Osteoblast (primary cell): ENCODE data around the gene ADPRM. TPM values are rescaled to one million over a fixed set of nuclear protein-coding genes. Genes with fewer than 3 reads are reported as not detected.

Source experiments
- DNase-seq: peaks from one replicate; pipeline ENCODE4 v3.0.0; 2011; ENCODE audit warnings: low spot score, mixed read lengths; ENCODE audit not compliant: insufficient read length; ENCODE audit errors: missing footprints
- H2AFZ ChIP-seq: 2 replicates; pipeline ENCODE4 v1.6.0; 2011; ENCODE audit warnings: mild to moderate bottlenecking, low read length
- H3K27ac ChIP-seq: 2 replicates; pipeline ENCODE4 v1.5.1; 2011; ENCODE audit warnings: mild to moderate bottlenecking, low read depth, low read length, moderate library complexity
- H3K27me3 ChIP-seq: 2 replicates; pipeline ENCODE4 v1.6.0; 2012; ENCODE audit warnings: mild to moderate bottlenecking, control low read depth, inconsistent platforms, low read length, moderate library complexity; ENCODE audit not compliant: insufficient read depth
- H3K36me3 ChIP-seq: 2 replicates; pipeline ENCODE4 v1.5.1; 2011; ENCODE audit warnings: mild to moderate bottlenecking, low read length, control low read depth, moderate library complexity; ENCODE audit not compliant: insufficient read depth
- H3K4me1 ChIP-seq: 2 replicates; pipeline ENCODE4 v1.5.1; 2011; ENCODE audit warnings: mild to moderate bottlenecking, low read length, control low read depth, moderate library complexity; ENCODE audit not compliant: insufficient read depth
- H3K4me2 ChIP-seq: 2 replicates; pipeline ENCODE4 v1.6.0; 2011; ENCODE audit warnings: mild to moderate bottlenecking, low read length; ENCODE audit not compliant: insufficient read depth
- H3K4me3 ChIP-seq: fragments of 200-600 bp; sonication (generic); 3 replicates; pipeline ENCODE4 v1.5.1; 2012; ENCODE audit warnings: mild to moderate bottlenecking, low read length, inconsistent platforms; ENCODE audit not compliant: insufficient read depth
- H3K79me2 ChIP-seq: 2 replicates; pipeline ENCODE4 v1.6.0; 2012; ENCODE audit warnings: mild to moderate bottlenecking, low read length, control low read depth, inconsistent platforms; ENCODE audit not compliant: insufficient read depth
- H3K9me3 ChIP-seq: 2 replicates; pipeline ENCODE4 v1.5.1; 2011; ENCODE audit warnings: low read depth, low read length, control low read depth
- H4K20me1 ChIP-seq: 2 replicates; pipeline ENCODE4 v1.6.0; 2012; ENCODE audit warnings: mild to moderate bottlenecking, low read length, control low read depth; ENCODE audit not compliant: insufficient read depth
- CTCF ChIP-seq: IDR thresholded peaks from 2 replicates; pipeline ENCODE4 v1.5.1; 2011; ENCODE audit warnings: mild to moderate bottlenecking, low read depth, low read length, moderate library complexity; ENCODE audit errors: extremely low read depth
- total RNA-seq: library from RNA; depleted of rRNA; stranded (reverse); fragments of >200 nt; gene quantifications from 2 replicates; pipeline ENCODE4 v1.2.3, GENCODE V29; 2012

Gene ADPRM
- total RNA-seq, 1 donor, result 17.4 TPM

GRCh38 chr17:10651927-10652326 is 45.5 kb upstream of the ADPRM start:
- TF ChIP-seq CTCF, result no peak
- DNase-seq, result no peak
- no peaks in the 10 kb centered on the region for H3K79me2 ChIP-seq
- no peak overlapping the region for H3K4me3 ChIP-seq
- no peaks in the 10 kb centered on the region for H3K4me1 ChIP-seq
- no peaks in the 10 kb centered on the region for H3K9me3 ChIP-seq
- no peak overlapping the region for H2AFZ ChIP-seq
- H3K4me2 ChIP-seq, result no peak overlapping the region
- H3K27ac ChIP-seq, result no peak overlapping the region
- no peaks in the 10 kb centered on the region for H3K27me3 ChIP-seq
- no peaks in the 10 kb centered on the region for H3K36me3 ChIP-seq
- no peaks in the 10 kb centered on the region for H4K20me1 ChIP-seq

GRCh38 chr17:10652984-10653659 is 44.3 kb upstream of the ADPRM start:
- DNase-seq, result no peak
- Histone ChIP-seq H4K20me1 (no peaks in the 10 kb centered on the region), H2AFZ (no peak overlapping the region), H3K4me3 (no peak overlapping the region), H3K27ac (no peak overlapping the region), H3K4me1 (no peaks in the 10 kb centered on the region), H3K27me3 (no peaks in the 10 kb centered on the region), H3K4me2 (no peak overlapping the region), H3K79me2 (no peaks in the 10 kb centered on the region), H3K36me3 (no peaks in the 10 kb centered on the region), H3K9me3 (no peaks in the 10 kb centered on the region)
- no peak for TF ChIP-seq CTCF

GRCh38 chr17:10653987-10654386 is 43.4 kb upstream of the ADPRM start:
- no peak overlapping the region for H3K4me3 ChIP-seq
- TF ChIP-seq CTCF, result no peak
- no peak for DNase-seq
- H3K27me3 ChIP-seq, result no peaks in the 10 kb centered on the region
- no peak overlapping the region for H3K4me2 ChIP-seq
- no peaks in the 10 kb centered on the region for H3K4me1 ChIP-seq
- H2AFZ ChIP-seq, result no peak overlapping the region
- H3K27ac ChIP-seq, result no peak overlapping the region
- H3K36me3 ChIP-seq, result no peaks in the 10 kb centered on the region
- H3K9me3 ChIP-seq, result no peaks in the 10 kb centered on the region
- H3K79me2 ChIP-seq, result no peaks in the 10 kb centered on the region
- H4K20me1 ChIP-seq, result no peaks in the 10 kb centered on the region

GRCh38 chr17:10657148-10657547 is 40.2 kb upstream of the ADPRM start, which contains the start of gene MYH3:
MYH3 (minus strand) TSS chr17:10657309; CDS start chr17:10655064, 2,245 bp downstream.
- no peaks in the 10 kb centered on the region for H3K4me1 ChIP-seq
- no peak within 1 kb of the TSS for H3K4me2 ChIP-seq
- no peak within 1 kb of the TSS for H2AFZ ChIP-seq
- H3K36me3 ChIP-seq, result no peaks in the 10 kb centered on the region
- H3K79me2 ChIP-seq, result no peaks in the 10 kb centered on the region
- H3K9me3 ChIP-seq, result no peaks in the 10 kb centered on the region
- no peaks in the 10 kb centered on the region for H3K27me3 ChIP-seq
- no peak for TF ChIP-seq CTCF
- no peaks in the 10 kb centered on the region for H4K20me1 ChIP-seq
- no peak within 1 kb of the TSS for H3K4me3 ChIP-seq
- no peak for DNase-seq
- no peak within 1 kb of the TSS for H3K27ac ChIP-seq
